GM19467 (cell line): ENCODE data around the gene AICDA.

Source experiments
- ATAC-seq: cut with Tn5 transposase; IDR thresholded peaks from one replicate; pipeline ENCODE4 v1.9.1; 2021; ENCODE audit warnings: mild to moderate bottlenecking, moderate library complexity; ENCODE audit not compliant: unreplicated experiment

Gene AICDA

DNA sequence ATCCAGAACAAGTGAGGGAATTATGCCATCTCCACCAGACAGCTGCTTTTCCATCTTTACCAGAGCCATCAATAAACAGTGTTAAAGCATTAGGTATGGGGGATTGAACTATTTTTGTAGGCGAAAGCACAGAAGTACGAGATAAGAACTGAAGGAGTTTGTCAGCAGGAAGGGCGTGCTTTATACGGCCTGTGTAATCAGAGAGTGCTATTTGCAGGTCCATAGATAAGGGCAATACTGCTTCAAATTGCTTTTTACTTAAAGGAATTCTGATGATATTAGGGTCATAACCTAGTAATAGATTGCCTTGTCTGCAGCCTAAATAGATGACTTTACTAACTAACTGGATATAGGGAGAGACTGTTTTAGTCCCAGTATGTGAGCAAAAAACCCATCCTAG is 51.6 kb downstream of the AICDA start:
- ATAC-seq: no peak

DNA sequence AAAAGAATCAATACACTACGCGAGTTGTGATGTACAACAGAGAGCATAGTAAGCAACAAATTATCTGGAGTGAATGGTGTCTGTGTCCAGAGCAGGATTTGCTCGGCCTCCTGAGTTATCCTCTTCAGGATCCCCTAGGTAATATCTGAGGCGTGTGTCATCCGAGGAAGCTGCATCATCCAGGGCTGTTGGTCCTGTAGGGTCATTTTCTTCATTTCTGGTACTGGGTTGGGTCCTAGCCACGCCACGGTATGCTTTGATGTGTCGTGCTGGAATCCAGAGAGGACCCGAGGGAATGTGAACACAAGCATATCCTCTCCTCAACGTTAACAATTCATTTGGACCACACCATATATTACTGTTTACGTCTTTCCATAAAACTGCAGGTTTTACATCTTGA is 53.0 kb downstream of the AICDA start:
- no peak for ATAC-seq

DNA sequence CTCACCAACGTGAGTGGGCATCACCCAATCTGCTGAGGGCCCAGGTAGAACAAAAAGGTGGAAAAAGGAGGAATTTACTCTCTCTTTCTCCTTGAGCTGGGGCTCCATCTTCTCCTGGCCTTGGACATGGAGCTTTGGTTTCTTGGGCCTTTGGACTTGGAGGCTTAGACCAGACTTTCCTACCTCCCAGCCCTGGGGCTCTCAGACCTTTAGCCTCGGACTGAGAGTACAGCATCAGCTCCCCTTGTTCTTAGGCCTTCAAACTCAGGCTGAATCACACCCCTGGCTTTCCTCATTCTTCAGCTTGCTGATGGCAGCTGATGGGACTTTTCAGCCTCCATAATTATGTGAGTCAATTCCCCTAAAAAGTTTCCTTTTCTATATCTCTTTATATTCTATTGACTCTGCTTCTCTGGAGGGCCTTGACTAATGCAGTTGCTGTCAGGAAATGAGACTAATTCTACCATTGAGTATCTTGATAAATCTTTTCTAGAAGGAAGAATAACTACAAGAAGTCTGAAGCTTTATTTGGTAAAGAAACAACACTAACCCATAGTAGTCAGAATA is 56.0 kb downstream of the AICDA start:
- ATAC-seq: no peak

- ATAC-seq: no peak
Measured at GRCh38 chr12:8554451-8555195, 58.0 kb downstream of the AICDA start.

DNA sequence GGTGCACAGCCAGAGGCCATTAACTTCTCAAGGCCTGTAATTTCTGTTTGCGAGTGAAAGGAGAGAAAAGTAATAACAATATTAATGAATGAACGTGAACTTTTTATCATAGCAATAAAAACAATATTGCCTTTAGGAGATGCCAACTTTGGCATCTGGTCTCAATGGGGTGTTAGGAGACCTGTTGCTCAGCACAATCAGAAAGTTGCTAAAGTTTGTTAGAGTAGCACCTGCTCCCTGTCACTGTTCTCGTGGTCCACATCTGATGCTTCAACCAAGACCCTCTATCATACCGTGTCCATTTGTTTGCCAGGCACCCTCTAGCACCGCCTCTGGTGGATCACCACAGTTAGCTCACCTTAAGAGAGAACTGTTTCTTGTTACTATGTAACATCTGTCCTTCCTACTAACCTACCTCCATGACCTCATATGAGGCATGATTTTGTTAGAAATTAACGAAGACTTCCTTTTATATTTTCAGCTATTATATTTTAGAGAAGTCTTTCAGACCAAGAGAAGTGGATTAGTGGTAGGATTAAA is 59.5 kb downstream of the AICDA start:
- ATAC-seq: no peak
